Caco-2 (cell line): Measurements from ENCODE around the gene ABCC4. TPM values are rescaled to one million over a fixed set of nuclear protein-coding genes. Genes with fewer than 3 reads are reported as not detected.

Experiments
- BruUV-seq: library from RNA; stranded (reverse); fragments of 400-500 nt; replicated peaks from 2 replicates; lab custom pipeline; 2021; lab: Mats Ljungman, UMichigan
- CTCF ChIA-PET: fragments of 300-600 bp; sonication (Branson Sonifier 250); formaldehyde crosslinking; loops from one replicate; lab custom pipeline; 2022; ENCODE audit warnings: antibody characterized with exemption; lab: Charles Lee
- POLR2A ChIA-PET: fragments of 300-600 bp; sonication (Branson Sonifier 250); formaldehyde crosslinking; loops from one replicate; lab custom pipeline; 2022; ENCODE audit warnings: antibody characterized with exemption; lab: Charles Lee
- DNase-seq, 2 experiments: peaks; one replicate each; pipeline versions ENCODE4 v3.0.0 to v3.0.0-alpha.2; 2020 to 2022
- H3K27me3 ChIP-seq: replicated peaks from 2 replicates; pipeline ENCODE4 v1.6.0; 2011; ENCODE audit warnings: low read length; ENCODE audit not compliant: control insufficient read depth, insufficient read depth
- H3K36me3 ChIP-seq: 2 replicates; pipeline ENCODE4 v1.5.1; 2011; ENCODE audit warnings: low read length; ENCODE audit not compliant: control insufficient read depth, insufficient read depth
- H3K4me1 ChIP-seq: fragments of 250-450 bp; sonication (Bioruptor Pico); 2 replicates; pipeline ENCODE4 v1.5.1; 2020; ENCODE audit warnings: mild to moderate bottlenecking
- H3K4me3 ChIP-seq: 2 replicates; pipeline ENCODE4 v1.5.1; 2011; ENCODE audit warnings: low read depth, mild to moderate bottlenecking, control low read depth, low read length
- H3K9me3 ChIP-seq: fragments of 250-450 bp; sonication (Bioruptor Pico); 2 replicates; pipeline ENCODE4 v1.5.1; 2020; ENCODE audit warnings: mild to moderate bottlenecking, moderate library complexity
- H3K27ac Mint-ChIP-seq: one replicate; pipeline ENCODE4 v1.8.0; 2022; ENCODE audit warnings: mixed read lengths; ENCODE audit not compliant: unreplicated experiment
- H3K27me3 Mint-ChIP-seq: one replicate; pipeline ENCODE4 v1.8.0; 2022; ENCODE audit warnings: mixed read lengths; ENCODE audit not compliant: insufficient read depth, unreplicated experiment
- H3K36me3 Mint-ChIP-seq: one replicate; pipeline ENCODE4 v1.8.0; 2022; ENCODE audit warnings: mild to moderate bottlenecking, mixed read lengths; ENCODE audit not compliant: insufficient read depth, unreplicated experiment
- H3K4me1 Mint-ChIP-seq: one replicate; pipeline ENCODE4 v1.8.0; 2022; ENCODE audit warnings: low read depth, mixed read lengths; ENCODE audit not compliant: unreplicated experiment
- H3K4me3 Mint-ChIP-seq: one replicate; pipeline ENCODE4 v1.8.0; 2022; ENCODE audit warnings: mild to moderate bottlenecking, moderate library complexity, mixed read lengths; ENCODE audit not compliant: unreplicated experiment
- H3K9me3 Mint-ChIP-seq: one replicate; pipeline ENCODE4 v1.8.0; 2022; ENCODE audit warnings: mixed read lengths; ENCODE audit not compliant: unreplicated experiment
- CTCF ChIP-seq, 2 experiments: fragments of 200-600 bp in 1 of 2; IDR thresholded peaks; 1 replicate in 1 of 2; 2 replicates in 1 of 2; pipeline versions ENCODE4 v1.5.1 to v1.8.0; 2011 to 2022; ENCODE audit warnings: antibody characterized with exemption in 1 of 2, control low read depth in 1 of 2, inconsistent platforms in 1 of 2, low read depth in 1 of 2, low read length in 1 of 2, mild to moderate bottlenecking in 1 of 2, moderate library complexity in 1 of 2; ENCODE audit not compliant: insufficient read depth in 1 of 2, severe bottlenecking in 1 of 2, unreplicated experiment in 1 of 2
- intact Hi-C: fragments of 100-400 bp; cut with micrococcal nuclease; formaldehyde crosslinking; loops from one replicate; pipeline ENCODE4 v1.10.0; 2022; ENCODE audit not compliant: unreplicated experiment
- total RNA-seq: library from RNA; stranded (reverse); gene quantifications from 2 replicates; pipeline ENCODE4 v1.2.3, GENCODE V29; 2022

Gene ABCC4
- total RNA-seq, 1 experiment from 2014 or later = 51.9 TPM

GRCh38 chr13:95243207-95243606 is 58.0 kb downstream of the ABCC4 start:
- TF ChIP-seq CTCF (IDR thresholded peaks at IDR 0.05; ENCODE audit: insufficient read depth in 1 of 2, low read depth in 1 of 2, low read length in 1 of 2, severe bottlenecking in 1 of 2, unreplicated experiment in 1 of 2) = no peak
- ChIA-PET CTCF (no interaction called here), POLR2A (no interaction called here)
- peaks cover 43% of the 10 kb centered on the region for H3K36me3 Mint-ChIP-seq
- H3K4me3 Mint-ChIP-seq = no peak overlapping the region
- Histone ChIP-seq H3K27me3 (no peaks in the 10 kb centered on the region; the same call in 1 of the 2 replicates), H3K4me1 (no peaks in the 10 kb centered on the region), H3K36me3 (no peaks in the 10 kb centered on the region; the same call in none of the 2 replicates), H3K4me3 (no peak overlapping the region), H3K9me3 (no peaks in the 10 kb centered on the region)
- BruUV-seq = no TSS peak
- DNase-seq = no peak
- H3K27ac Mint-ChIP-seq = no peak overlapping the region
- H3K9me3 Mint-ChIP-seq = no peaks in the 10 kb centered on the region
- H3K27me3 Mint-ChIP-seq = no peaks in the 10 kb centered on the region
- intact Hi-C loops = no loop called here
- H3K4me1 Mint-ChIP-seq = no peaks in the 10 kb centered on the region

DNA sequence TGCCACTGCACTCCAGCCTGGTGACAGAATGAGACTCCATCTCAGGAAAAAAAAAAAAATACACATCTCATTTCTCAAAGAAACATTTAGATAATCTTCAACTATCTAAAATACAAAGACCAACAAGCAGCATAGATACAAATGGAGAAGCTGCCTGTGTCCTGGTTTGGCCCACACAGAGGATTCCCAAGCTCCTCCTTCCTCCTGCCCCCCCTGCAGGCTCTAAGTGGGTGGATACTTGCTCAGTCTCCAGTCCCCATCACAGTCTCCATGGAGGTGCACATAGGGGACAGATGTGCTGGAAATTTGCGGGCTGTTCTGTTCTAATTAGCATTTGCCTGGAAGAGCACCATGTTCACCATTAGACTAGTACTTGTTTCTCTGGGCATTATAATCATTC is 59.9 kb downstream of the ABCC4 start:
- POLR2A ChIA-PET = no interaction called here
- TF ChIP-seq CTCF (IDR thresholded peaks at IDR 0.05; ENCODE audit: insufficient read depth in 1 of 2, low read depth in 1 of 2, low read length in 1 of 2, severe bottlenecking in 1 of 2, unreplicated experiment in 1 of 2) = no peak
- H3K9me3 ChIP-seq = no peaks in the 10 kb centered on the region
- Mint-ChIP-seq H3K4me1 (peaks cover 5% of the 10 kb centered on the region), H3K27ac (no peak overlapping the region), H3K4me3 (no peak overlapping the region), H3K36me3 (peaks cover 48% of the 10 kb centered on the region), H3K27me3 (no peaks in the 10 kb centered on the region), H3K9me3 (no peaks in the 10 kb centered on the region)
- no peaks in the 10 kb centered on the region; the same call in none of the 2 replicates for H3K36me3 ChIP-seq
- CTCF ChIA-PET = no interaction called here
- BruUV-seq = no TSS peak
- intact Hi-C loops = no loop called here
- no peaks in the 10 kb centered on the region for H3K4me1 ChIP-seq
- no peak for DNase-seq
- no peaks in the 10 kb centered on the region for H3K27me3 ChIP-seq
- H3K4me3 ChIP-seq = no peak overlapping the region

- ChIA-PET CTCF (no interaction called here), POLR2A (no interaction called here)
- Mint-ChIP-seq H3K36me3 (peaks cover 49% of the 10 kb centered on the region), H3K4me1 (peaks cover 8% of the 10 kb centered on the region), H3K27me3 (no peaks in the 10 kb centered on the region), H3K27ac (no peak overlapping the region), H3K4me3 (no peak overlapping the region), H3K9me3 (no peaks in the 10 kb centered on the region)
- H3K36me3 ChIP-seq = no peaks in the 10 kb centered on the region; the same call in 1 of the 2 replicates
- H3K4me1 ChIP-seq = no peaks in the 10 kb centered on the region
- BruUV-seq = no TSS peak
- intact Hi-C loops = no loop called here
- TF ChIP-seq CTCF (IDR thresholded peaks at IDR 0.05; ENCODE audit: insufficient read depth in 1 of 2, low read depth in 1 of 2, low read length in 1 of 2, severe bottlenecking in 1 of 2, unreplicated experiment in 1 of 2) = no peak
- DNase-seq = no peak
- H3K9me3 ChIP-seq = no peaks in the 10 kb centered on the region
- H3K27me3 ChIP-seq = no peaks in the 10 kb centered on the region
- H3K4me3 ChIP-seq = no peak overlapping the region
Observed at GRCh38 chr13:95239283-95239682, 62.0 kb downstream of the ABCC4 start.
